GM18499 (cell line): ENCODE results near the gene ZBED2.
A peak's percentile ranks its signal among the peaks of the same experiment; 100 is the strongest.

Experiments
- ATAC-seq: cut with Tn5 transposase; IDR thresholded peaks from one replicate; pipeline ENCODE4 v1.9.1; 2021; ENCODE audit warnings: moderate number of reproducible peaks; ENCODE audit not compliant: insufficient read depth, unreplicated experiment

Gene ZBED2

DNA sequence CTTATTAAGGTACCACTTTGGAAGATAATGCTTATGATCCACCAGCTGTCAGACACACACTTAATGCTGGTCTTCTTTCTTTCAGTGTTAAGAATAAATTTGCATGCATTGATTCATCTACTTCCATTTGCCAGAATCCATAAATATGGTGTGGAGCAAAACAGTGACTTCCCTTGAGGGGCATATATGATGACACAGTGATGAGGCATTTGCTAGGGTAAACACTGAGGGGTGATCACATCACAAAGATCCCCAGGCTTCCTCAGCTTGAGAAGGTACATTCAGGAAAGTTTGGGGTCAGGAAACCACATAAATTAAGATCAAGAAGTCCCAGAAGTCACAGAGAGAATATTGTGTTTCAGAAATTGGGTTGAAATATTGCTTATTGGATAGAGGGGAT, 9.9 kb upstream of the ZBED2 start:
- no peak for ATAC-seq

DNA sequence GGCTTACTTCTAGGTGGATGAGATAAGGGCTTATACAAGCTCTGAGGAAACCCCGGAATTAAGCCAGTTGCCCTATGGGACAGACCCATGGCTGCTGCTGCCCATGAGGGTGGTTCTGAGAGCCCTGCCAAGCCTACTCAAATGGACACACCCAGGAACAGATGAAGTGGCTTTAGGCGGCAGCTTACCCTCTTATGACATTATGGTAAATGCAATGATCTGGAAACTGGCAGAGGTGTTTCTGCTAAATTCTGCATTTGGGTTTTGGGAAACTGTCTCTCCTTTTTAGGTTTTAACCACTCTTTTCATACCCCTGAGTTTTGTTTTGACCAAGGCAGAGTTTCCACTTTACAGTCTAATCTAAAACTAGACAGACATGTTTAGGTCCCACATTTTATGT, 9.0 kb upstream of the ZBED2 start:
- ATAC-seq = no peak

DNA sequence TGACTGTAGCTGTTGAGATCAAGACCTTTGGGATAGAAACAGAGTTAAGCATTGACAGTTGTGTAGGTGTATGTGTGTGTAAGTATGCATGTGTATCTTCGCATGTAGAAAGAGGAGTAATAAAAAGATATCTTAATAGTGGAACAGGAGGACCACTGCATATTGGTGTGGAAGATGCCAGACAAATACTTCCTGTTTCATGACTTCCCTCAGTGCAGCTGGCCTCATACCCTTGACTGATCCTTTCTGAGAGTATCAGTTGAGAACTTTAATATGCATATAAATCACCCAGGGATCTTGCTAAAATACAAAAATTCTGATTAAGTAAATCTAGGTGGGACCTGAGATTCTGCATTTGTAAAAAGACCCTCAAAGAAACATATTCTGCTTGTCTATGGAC, 8.5 kb upstream of the ZBED2 start:
- ATAC-seq = peak; percentile 47

- ATAC-seq = no peak
Observed at GRCh38 chr3:111601810-111602209, 6.7 kb upstream of the ZBED2 start.

DNA sequence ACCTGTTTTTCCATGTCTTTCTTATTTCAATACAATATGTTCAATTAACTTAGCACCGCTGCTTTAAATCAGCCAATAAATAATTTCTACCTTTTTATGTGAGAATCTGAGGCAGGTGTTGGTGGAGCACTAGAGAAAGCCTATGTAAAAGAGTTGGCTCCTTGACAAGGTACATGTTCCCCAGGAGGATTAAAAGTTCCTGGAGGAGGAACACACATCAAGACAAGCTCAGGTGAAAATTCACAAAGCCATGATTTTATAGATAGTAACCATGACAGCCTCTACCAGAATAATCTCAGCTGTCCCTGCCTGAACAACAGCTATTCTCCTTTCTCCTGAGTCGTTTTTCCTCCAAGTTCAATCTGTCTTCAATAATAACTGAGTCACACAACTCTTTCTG, 3.4 kb upstream of the ZBED2 start:
- ATAC-seq = no peak

- ATAC-seq = no peak
Observed at GRCh38 chr3:111598139-111598538, 3.0 kb upstream of the ZBED2 start.

DNA sequence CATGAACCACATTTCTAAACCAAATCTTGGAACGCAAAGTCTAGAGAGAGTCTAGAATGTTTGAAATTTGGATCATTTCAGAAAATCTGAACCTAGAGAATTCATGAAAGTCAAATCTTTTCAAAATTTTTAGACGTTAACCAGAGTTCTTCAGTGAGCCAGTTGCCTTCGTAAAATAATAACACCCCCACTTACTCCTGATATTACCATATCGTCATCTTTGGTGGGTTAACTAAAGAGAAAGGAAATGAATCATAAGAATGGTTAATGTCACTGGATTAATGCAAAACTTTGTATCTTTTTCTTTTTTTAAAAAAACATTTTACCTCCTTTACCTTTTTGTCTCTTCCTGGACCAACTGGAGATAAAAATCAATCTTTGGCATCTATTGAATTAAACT, 1.2 kb upstream of the ZBED2 start:
- no peak for ATAC-seq

DNA sequence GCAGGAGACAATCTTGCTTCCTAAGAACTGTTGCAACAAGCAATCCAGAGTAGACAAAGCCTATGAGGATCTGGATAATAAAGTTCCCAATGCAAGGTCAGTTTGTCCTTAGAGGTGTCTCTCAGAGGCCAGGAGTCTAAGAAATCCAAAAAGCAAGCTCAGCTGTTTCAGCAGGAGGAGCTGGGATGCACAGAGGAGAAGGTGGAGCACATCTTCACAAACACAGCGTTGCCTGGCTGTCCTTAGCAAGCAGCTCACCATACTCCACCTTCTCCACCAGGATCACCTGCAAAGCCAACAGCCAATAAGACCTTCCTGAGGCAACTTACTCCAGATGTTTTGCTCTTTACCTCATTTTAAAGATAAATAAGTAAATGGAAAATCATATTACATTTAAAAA, 365 bp downstream of the ZBED2 start:
- no peak for ATAC-seq

GRCh38 chr3:111594205-111594604, 941 bp downstream of the ZBED2 start:
- no peak for ATAC-seq

GRCh38 chr3:111593666-111594065, 1.5 kb downstream of the ZBED2 start:
- ATAC-seq = no peak

DNA sequence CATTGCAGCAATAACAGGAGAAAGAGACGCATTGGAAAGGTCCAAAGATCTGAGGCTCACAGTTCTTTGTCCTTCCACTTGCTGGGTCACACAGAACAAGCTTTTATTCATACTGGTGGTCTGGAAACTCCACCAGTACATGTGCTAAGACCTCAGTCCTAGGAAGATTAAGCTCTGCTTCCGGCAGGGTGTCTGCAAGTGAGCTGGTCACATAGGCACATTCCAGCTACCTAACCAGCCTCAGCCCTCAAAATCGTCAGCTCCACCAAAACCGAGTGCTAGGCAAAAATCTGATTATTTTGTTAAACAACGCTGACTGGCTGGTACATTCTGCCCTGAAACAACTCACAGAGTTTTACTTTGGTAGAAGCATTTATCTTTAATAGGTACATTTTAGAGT, 2.2 kb downstream of the ZBED2 start:
- no peak for ATAC-seq

DNA sequence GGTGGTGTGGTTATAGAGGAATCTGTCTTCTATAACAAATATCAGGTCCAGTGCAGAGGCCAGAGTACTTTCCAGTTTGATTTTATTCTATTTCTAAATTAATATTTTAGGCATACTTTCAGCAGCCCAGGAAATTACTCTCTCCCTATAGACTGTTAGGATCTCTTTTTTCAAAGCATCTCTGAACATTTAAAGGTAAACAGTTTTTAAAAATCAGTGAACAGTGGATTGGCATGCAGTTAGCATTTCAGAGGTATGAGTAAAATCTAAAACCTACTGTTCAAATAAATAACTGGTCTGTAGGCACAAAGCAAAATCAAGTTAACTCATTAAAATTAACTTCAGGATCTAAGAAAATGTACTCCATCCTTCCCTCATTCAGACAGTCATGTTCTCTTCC, 3.0 kb downstream of the ZBED2 start:
- no peak for ATAC-seq

- ATAC-seq = no peak
Observed at GRCh38 chr3:111591555-111591954, 3.6 kb downstream of the ZBED2 start.

- ATAC-seq = no peak
Observed at GRCh38 chr3:111590143-111590491, 5.0 kb downstream of the ZBED2 start.

- ATAC-seq = no peak
Observed at GRCh38 chr3:111589303-111590142, 5.6 kb downstream of the ZBED2 start.

DNA sequence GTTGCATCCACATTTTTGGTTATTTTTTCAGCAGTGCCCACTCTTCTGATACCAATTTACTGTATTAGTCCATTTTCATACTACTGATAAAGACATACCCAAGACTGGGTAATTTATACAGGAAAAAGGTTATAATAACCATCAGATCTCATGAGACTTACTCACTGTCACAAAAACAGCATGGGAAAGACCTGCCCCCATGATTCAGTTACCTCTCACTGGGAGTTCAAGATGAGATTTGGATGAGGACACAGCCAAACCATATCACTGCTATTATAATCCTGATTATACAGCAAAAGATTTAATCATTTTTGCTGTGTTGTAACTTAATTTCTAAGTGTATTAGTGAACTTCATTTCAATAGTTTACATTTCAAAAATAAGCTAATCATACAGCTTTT, 6.6 kb downstream of the ZBED2 start:
- no peak for ATAC-seq

DNA sequence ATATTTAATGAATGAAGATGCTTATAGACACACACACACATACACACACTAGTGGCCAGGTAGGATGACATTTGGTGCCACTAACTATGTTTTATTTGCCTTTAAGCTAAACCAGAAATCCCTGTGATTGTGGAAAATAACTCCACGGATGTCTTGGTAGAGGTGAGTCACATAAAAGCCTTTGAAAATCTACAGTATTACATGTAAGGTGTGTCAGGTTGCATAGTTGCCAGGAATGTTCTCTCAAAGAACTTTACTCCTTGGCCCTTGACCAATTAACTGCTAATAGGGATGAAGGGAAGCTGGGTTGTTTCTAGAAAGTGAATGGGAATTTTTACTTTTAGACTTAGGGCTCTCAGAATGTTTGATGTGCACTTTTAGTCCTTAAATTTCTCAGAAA, 9.9 kb downstream of the ZBED2 start:
- ATAC-seq = no peak

DNA sequence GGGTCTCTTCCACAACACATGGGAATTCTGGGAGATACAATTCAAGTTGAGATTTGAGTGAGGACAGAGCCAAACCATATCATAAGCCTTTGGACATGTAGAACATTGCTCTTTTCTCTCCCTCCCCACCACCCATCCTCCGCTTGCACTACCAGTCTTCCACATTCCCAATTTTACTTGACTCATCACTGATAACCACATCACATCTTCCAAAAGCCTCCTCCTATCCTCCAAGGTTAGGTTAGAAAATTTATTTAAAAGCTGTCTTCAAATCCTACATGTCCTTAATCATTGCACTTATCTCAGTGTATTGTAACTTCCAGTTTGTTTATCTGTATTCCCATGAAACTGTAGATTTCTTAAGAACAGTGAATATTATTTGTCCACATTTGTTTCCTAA, 10.4 kb downstream of the ZBED2 start:
- no peak for ATAC-seq

- ATAC-seq = no peak
Observed at GRCh38 chr3:111582120-111582474, 13.0 kb downstream of the ZBED2 start.

DNA sequence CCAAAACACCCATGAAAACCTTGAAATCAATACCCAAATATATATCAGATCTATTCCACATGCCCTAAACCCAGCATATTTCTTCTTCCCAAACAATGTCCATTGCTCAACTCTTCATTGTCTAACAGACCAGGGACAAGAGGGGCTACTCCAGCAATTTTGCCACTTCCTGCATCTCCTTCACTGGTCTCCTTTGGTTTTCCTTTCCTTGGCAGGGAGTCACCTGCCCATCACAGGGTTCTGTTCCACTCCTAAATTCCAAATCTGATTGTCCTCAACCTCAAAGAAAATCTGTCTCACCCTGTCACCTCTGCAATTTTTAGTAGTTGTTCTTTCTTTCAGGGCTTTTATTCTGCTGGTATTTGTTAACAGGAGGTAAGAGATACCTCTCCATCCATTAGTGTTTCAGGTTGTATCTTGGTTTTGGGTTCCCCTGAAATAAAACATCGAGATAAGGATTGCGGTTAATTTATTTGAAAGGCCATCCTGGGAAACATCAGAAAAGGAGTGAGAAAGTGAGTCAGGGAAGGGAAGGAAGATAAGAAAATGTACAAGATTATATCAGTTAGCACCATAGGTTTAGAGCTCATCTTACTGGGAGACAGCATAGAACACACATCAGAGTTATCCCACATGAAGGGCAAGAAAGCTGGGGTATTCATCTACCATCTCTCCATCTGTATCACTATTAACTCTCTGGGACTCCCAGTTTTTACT, 13.6 kb downstream of the ZBED2 start:
- ATAC-seq = no peak

- ATAC-seq = no peak
Observed at GRCh38 chr3:111579495-111579894, 15.7 kb downstream of the ZBED2 start.

DNA sequence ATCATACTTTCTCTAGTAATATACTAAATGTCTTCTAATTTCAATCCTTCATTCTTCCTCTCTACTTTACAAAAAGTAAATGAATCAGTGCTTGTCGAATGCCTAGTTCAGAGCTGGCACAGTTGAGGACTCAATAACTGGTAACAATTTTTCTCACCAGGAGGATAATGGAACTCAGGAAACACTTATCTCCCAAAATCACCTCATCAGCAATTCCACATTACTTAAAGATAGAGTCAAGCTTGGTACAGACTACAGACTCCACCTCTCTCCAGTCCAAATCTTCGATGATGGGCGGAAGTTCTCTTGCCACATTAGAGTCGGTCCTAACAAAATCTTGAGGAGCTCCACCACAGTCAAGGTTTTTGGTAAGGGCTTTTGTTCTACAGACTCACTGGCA, 16.3 kb downstream of the ZBED2 start:
- no peak for ATAC-seq
